ENCODE results near the gene AKNA. TPM values are rescaled to one million over a fixed set of nuclear protein-coding genes. Genes with fewer than 3 reads are reported as not detected.
A peak's percentile ranks its signal among the peaks of the same experiment; 100 is the strongest.

Gene AKNA
- total and polyA plus RNA-seq, 7 donors, result 9.9 to 81.6 (median 16.9) TPM

- H3K4me3 ChIP-seq, result no peak overlapping the region
- TF ChIP-seq EP300 (IDR thresholded peaks at IDR 0.05) (no peak), CTCF (IDR thresholded peaks at IDR 0.05) (no peak), POLR2A (IDR thresholded peaks at IDR 0.05) (no peak), POLR2AphosphoS5 (IDR thresholded peaks at IDR 0.05) (no peak)
- H3K4me1 ChIP-seq, result no peaks in the 10 kb centered on the region
- no peaks in the 10 kb centered on the region for H3K36me3 ChIP-seq
- no peak overlapping the region for H3K27ac ChIP-seq
- no peaks in the 10 kb centered on the region for H3K9me3 ChIP-seq
- intact Hi-C loops (cut with DNase I), result no loop called here
- WGBS, 2 donors, result 87 to 89% methylated on average over 28 of the region's 28 CpGs
- H3K27me3 ChIP-seq, result no peaks in the 10 kb centered on the region
- DNase-seq, result peak; percentile 42
Measured at GRCh38 chr9:114311571-114312512, 75.9 kb downstream of the AKNA start.

GRCh38 chr9:114310471-114311450 is 77.0 kb downstream of the AKNA start:
- DNase-seq, result peak; percentile 45
- intact Hi-C loops (cut with DNase I), result no loop called here
- 88% methylated on average over 22 of the region's 22 CpGs for WGBS, 2 donors
- Histone ChIP-seq H3K36me3 (no peaks in the 10 kb centered on the region), H3K4me3 (no peak overlapping the region), H3K9me3 (no peaks in the 10 kb centered on the region), H3K4me1 (peaks cover 0 to under 1% (median 0%) of the 10 kb centered on the region in 4 donors), H3K27ac (no peak overlapping the region), H3K27me3 (no peaks in the 10 kb centered on the region)
- no peak for TF ChIP-seq POLR2AphosphoS5 (IDR thresholded peaks at IDR 0.05)
- TF ChIP-seq POLR2A (IDR thresholded peaks at IDR 0.05), result no peak
- no peak for TF ChIP-seq CTCF (IDR thresholded peaks at IDR 0.05)
- no peak for TF ChIP-seq EP300 (IDR thresholded peaks at IDR 0.05)

- DNase-seq, result peak; percentile 48
Measured at GRCh38 chr9:114309096-114309495, 78.7 kb downstream of the AKNA start.

More at GRCh38 chr9:114309096-114309495, 78.7 kb downstream of the AKNA start:
- H3K9me3 ChIP-seq, result no peaks in the 10 kb centered on the region
- no peak overlapping the region for H3K27ac ChIP-seq
- H3K27me3 ChIP-seq, result no peaks in the 10 kb centered on the region
- TF ChIP-seq CTCF (IDR thresholded peaks at IDR 0.05) (no peak), EP300 (IDR thresholded peaks at IDR 0.05) (no peak), POLR2AphosphoS5 (IDR thresholded peaks at IDR 0.05) (no peak), POLR2A (IDR thresholded peaks at IDR 0.05) (no peak)
- WGBS, 2 donors, result 88 to 91% methylated on average over 13 of the region's 13 CpGs
- intact Hi-C loops (cut with DNase I), result no loop called here
- peaks cover 0 to 6% (median 3%) of the 10 kb centered on the region in 4 donors for H3K4me1 ChIP-seq
- H3K36me3 ChIP-seq, result no peaks in the 10 kb centered on the region
- H3K4me3 ChIP-seq, result no peak overlapping the region

Measured in sigmoid colon (tissue), 7 donors.